Caco-2 (cell line): ENCODE measurements around the gene ANGPTL2. TPM values are rescaled to one million over a fixed set of nuclear protein-coding genes. Genes with fewer than 3 reads are reported as not detected.

ENCODE experiments used
- BruUV-seq: library from RNA; stranded (reverse); fragments of 400-500 nt; replicated peaks from 2 replicates; lab custom pipeline; 2021; lab: Mats Ljungman, UMichigan
- CTCF ChIA-PET: fragments of 300-600 bp; sonication (Branson Sonifier 250); formaldehyde crosslinking; loops from one replicate; lab custom pipeline; 2022; ENCODE audit warnings: antibody characterized with exemption; lab: Charles Lee
- POLR2A ChIA-PET: fragments of 300-600 bp; sonication (Branson Sonifier 250); formaldehyde crosslinking; loops from one replicate; lab custom pipeline; 2022; ENCODE audit warnings: antibody characterized with exemption; lab: Charles Lee
- DNase-seq, 2 experiments: peaks; one replicate each; pipeline versions ENCODE4 v3.0.0 to v3.0.0-alpha.2; 2020 to 2022
- H3K27me3 ChIP-seq: replicated peaks from 2 replicates; pipeline ENCODE4 v1.6.0; 2011; ENCODE audit warnings: low read length; ENCODE audit not compliant: control insufficient read depth, insufficient read depth
- H3K36me3 ChIP-seq: 2 replicates; pipeline ENCODE4 v1.5.1; 2011; ENCODE audit warnings: low read length; ENCODE audit not compliant: control insufficient read depth, insufficient read depth
- H3K4me1 ChIP-seq: fragments of 250-450 bp; sonication (Bioruptor Pico); 2 replicates; pipeline ENCODE4 v1.5.1; 2020; ENCODE audit warnings: mild to moderate bottlenecking
- H3K4me3 ChIP-seq: 2 replicates; pipeline ENCODE4 v1.5.1; 2011; ENCODE audit warnings: low read depth, mild to moderate bottlenecking, control low read depth, low read length
- H3K9me3 ChIP-seq: fragments of 250-450 bp; sonication (Bioruptor Pico); 2 replicates; pipeline ENCODE4 v1.5.1; 2020; ENCODE audit warnings: mild to moderate bottlenecking, moderate library complexity
- H3K27ac Mint-ChIP-seq: one replicate; pipeline ENCODE4 v1.8.0; 2022; ENCODE audit warnings: mixed read lengths; ENCODE audit not compliant: unreplicated experiment
- H3K27me3 Mint-ChIP-seq: one replicate; pipeline ENCODE4 v1.8.0; 2022; ENCODE audit warnings: mixed read lengths; ENCODE audit not compliant: insufficient read depth, unreplicated experiment
- H3K36me3 Mint-ChIP-seq: one replicate; pipeline ENCODE4 v1.8.0; 2022; ENCODE audit warnings: mild to moderate bottlenecking, mixed read lengths; ENCODE audit not compliant: insufficient read depth, unreplicated experiment
- H3K4me1 Mint-ChIP-seq: one replicate; pipeline ENCODE4 v1.8.0; 2022; ENCODE audit warnings: low read depth, mixed read lengths; ENCODE audit not compliant: unreplicated experiment
- H3K4me3 Mint-ChIP-seq: one replicate; pipeline ENCODE4 v1.8.0; 2022; ENCODE audit warnings: mild to moderate bottlenecking, moderate library complexity, mixed read lengths; ENCODE audit not compliant: unreplicated experiment
- H3K9me3 Mint-ChIP-seq: one replicate; pipeline ENCODE4 v1.8.0; 2022; ENCODE audit warnings: mixed read lengths; ENCODE audit not compliant: unreplicated experiment
- intact Hi-C: fragments of 100-400 bp; cut with micrococcal nuclease; formaldehyde crosslinking; loops from one replicate; pipeline ENCODE4 v1.10.0; 2022; ENCODE audit not compliant: unreplicated experiment
- total RNA-seq: library from RNA; stranded (reverse); gene quantifications from 2 replicates; pipeline ENCODE4 v1.2.3, GENCODE V29; 2022
- TF ChIP-seq, protein P1 (sequence below), 2 experiments: fragments of 200-600 bp in 1 of 2; IDR thresholded peaks; 1 replicate in 1 of 2; 2 replicates in 1 of 2; pipeline versions ENCODE4 v1.5.1 to v1.8.0; 2011 to 2022; ENCODE audit warnings: antibody characterized with exemption in 1 of 2, control low read depth in 1 of 2, inconsistent platforms in 1 of 2, low read depth in 1 of 2, low read length in 1 of 2, mild to moderate bottlenecking in 1 of 2, moderate library complexity in 1 of 2; ENCODE audit not compliant: insufficient read depth in 1 of 2, severe bottlenecking in 1 of 2, unreplicated experiment in 1 of 2

ANGPTL2 gene
- total RNA-seq, 1 experiment from 2014 or later: not detected

DNA sequence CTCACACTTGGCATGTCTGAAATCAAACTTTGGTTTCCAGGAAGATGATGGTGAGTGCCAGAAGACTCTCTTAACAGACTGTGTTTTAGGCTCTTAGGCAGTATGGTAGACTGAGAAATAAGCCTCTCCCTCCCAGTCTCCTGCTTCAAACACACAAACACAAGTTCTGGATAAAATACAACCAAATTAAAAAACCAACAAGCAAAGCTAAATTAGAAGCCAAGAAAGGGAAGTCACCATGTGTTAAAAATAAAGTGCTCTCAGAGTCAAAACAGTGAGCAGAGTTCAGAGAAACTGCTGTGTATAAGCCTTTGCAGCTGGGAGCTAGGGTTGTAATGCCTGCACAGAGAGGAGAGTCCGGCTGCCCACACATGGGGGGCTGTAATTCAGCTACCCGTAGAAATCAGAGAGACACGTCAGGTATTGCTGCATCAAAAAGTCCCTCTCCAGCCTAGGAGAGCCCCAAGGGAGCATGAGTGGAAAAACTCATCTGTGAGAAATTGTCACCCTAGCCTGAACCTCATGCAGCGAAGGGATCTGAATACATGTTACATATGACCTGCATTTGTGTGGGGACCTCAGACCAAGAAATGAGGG is 62.6 kb downstream of the ANGPTL2 start:
- TF ChIP-seq, protein P1, sequence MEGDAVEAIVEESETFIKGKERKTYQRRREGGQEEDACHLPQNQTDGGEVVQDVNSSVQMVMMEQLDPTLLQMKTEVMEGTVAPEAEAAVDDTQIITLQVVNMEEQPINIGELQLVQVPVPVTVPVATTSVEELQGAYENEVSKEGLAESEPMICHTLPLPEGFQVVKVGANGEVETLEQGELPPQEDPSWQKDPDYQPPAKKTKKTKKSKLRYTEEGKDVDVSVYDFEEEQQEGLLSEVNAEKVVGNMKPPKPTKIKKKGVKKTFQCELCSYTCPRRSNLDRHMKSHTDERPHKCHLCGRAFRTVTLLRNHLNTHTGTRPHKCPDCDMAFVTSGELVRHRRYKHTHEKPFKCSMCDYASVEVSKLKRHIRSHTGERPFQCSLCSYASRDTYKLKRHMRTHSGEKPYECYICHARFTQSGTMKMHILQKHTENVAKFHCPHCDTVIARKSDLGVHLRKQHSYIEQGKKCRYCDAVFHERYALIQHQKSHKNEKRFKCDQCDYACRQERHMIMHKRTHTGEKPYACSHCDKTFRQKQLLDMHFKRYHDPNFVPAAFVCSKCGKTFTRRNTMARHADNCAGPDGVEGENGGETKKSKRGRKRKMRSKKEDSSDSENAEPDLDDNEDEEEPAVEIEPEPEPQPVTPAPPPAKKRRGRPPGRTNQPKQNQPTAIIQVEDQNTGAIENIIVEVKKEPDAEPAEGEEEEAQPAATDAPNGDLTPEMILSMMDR (IDR thresholded peaks at IDR 0.05; ENCODE audit: insufficient read depth in 1 of 2, low read depth in 1 of 2, low read length in 1 of 2, severe bottlenecking in 1 of 2, unreplicated experiment in 1 of 2): no peak
- no peaks in the 10 kb centered on the region for H3K36me3 ChIP-seq
- H3K27me3 ChIP-seq: no peaks in the 10 kb centered on the region
- no peak overlapping the region for H3K4me3 ChIP-seq
- peaks cover 29% of the 10 kb centered on the region for H3K4me1 ChIP-seq
- H3K9me3 ChIP-seq: no peaks in the 10 kb centered on the region
- Mint-ChIP-seq H3K27ac (no peak overlapping the region), H3K36me3 (peaks cover 7% of the 10 kb centered on the region), H3K27me3 (no peaks in the 10 kb centered on the region), H3K4me1 (peaks cover 14% of the 10 kb centered on the region), H3K4me3 (no peak overlapping the region), H3K9me3 (no peaks in the 10 kb centered on the region)
- intact Hi-C loops: no loop called here
- no peak for DNase-seq
- POLR2A ChIA-PET: no interaction called here
- CTCF ChIA-PET: no interaction called here
- BruUV-seq: no TSS peak

DNA sequence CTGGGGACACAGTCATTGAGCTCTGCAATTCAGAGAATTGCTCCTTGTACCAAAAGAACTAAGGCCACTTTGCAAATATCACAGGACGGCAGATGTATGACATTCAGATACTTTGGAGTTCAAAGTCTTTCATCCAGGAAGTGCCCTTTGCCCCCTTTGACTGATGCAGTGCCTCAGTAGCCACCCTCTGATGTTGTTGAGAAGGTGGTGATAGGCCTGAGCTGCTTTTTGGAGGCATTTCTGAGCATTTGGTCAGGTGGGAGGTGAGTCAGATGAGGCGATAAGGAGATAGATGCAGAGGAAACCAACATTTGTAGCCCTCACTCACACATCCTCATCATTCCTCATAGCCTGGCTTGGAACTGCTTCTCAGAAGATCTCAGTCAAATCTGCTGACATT is 63.4 kb downstream of the ANGPTL2 start:
- CTCF ChIA-PET: no interaction called here
- no peaks in the 10 kb centered on the region for H3K27me3 Mint-ChIP-seq

DNA sequence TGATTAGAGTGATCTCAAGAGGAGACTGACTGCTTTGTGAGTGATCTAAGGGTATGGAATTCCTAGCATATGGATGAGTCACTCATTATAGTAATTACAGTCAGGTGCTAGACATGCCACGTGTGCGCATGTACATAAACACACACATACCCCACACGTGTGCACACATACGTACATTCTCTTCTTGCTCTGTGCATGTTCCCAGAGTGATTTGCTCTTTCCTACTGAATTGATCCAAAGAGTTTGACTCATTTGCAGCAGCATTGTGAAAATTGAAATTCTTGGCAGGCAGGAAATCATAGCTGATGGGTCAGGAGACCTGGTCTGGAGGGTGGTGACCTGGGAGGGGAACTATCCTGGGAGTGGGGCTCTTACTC is 63.8 kb downstream of the ANGPTL2 start:
- intact Hi-C loops: no loop called here
- no peaks in the 10 kb centered on the region for H3K9me3 ChIP-seq
- no peak overlapping the region for H3K4me3 Mint-ChIP-seq
- TF ChIP-seq, protein P1 (IDR thresholded peaks at IDR 0.05; ENCODE audit: insufficient read depth in 1 of 2, low read depth in 1 of 2, low read length in 1 of 2, severe bottlenecking in 1 of 2, unreplicated experiment in 1 of 2): no peak
- H3K36me3 ChIP-seq: no peaks in the 10 kb centered on the region
- H3K27me3 ChIP-seq: no peaks in the 10 kb centered on the region
- peaks cover 14% of the 10 kb centered on the region for H3K4me1 Mint-ChIP-seq
- BruUV-seq: no TSS peak
- POLR2A ChIA-PET: no interaction called here
- H3K36me3 Mint-ChIP-seq: peaks cover 7% of the 10 kb centered on the region
- H3K27ac Mint-ChIP-seq: peak overlapping the region; percentile 17
- CTCF ChIA-PET: no interaction called here
- DNase-seq: no peak
- H3K4me1 ChIP-seq: peaks cover 19% of the 10 kb centered on the region
- no peaks in the 10 kb centered on the region for H3K9me3 Mint-ChIP-seq
- no peaks in the 10 kb centered on the region for H3K27me3 Mint-ChIP-seq
- no peak overlapping the region for H3K4me3 ChIP-seq

More for the DNA sequence above, 63.4 kb downstream of the ANGPTL2 start:
- intact Hi-C loops: no loop called here
- POLR2A ChIA-PET: no interaction called here
- peaks cover 7% of the 10 kb centered on the region for H3K36me3 Mint-ChIP-seq
- no peak for DNase-seq
- H3K36me3 ChIP-seq: no peaks in the 10 kb centered on the region
- H3K9me3 Mint-ChIP-seq: no peaks in the 10 kb centered on the region
- peaks cover 14% of the 10 kb centered on the region for H3K4me1 Mint-ChIP-seq
- H3K9me3 ChIP-seq: no peaks in the 10 kb centered on the region
- peaks cover 22% of the 10 kb centered on the region for H3K4me1 ChIP-seq
- BruUV-seq: no TSS peak
- TF ChIP-seq, protein P1 (IDR thresholded peaks at IDR 0.05; ENCODE audit: insufficient read depth in 1 of 2, low read depth in 1 of 2, low read length in 1 of 2, severe bottlenecking in 1 of 2, unreplicated experiment in 1 of 2): no peak
- no peak overlapping the region for H3K27ac Mint-ChIP-seq
- no peak overlapping the region for H3K4me3 ChIP-seq
- no peak overlapping the region for H3K4me3 Mint-ChIP-seq
- no peaks in the 10 kb centered on the region for H3K27me3 ChIP-seq
